A549 treated with DMSO at 1 μM for 4 hours (cell line): ENCODE results near the gene MORN2. TPM values are rescaled to one million over a fixed set of nuclear protein-coding genes. Genes with fewer than 3 reads are reported as not detected.

Source experiments
- total RNA-seq: library from RNA; stranded (reverse); fragments of 200-300 nt; extraction: Qiagen RNA extraction; gene quantifications from 5 replicates; pipeline ENCODE4 v1.2.3, GENCODE V29; 2022; ENCODE audit warnings: low read depth

Gene MORN2
- total RNA-seq, result 36.8 to 51.2 TPM (median 43.1 TPM) in 5 replicates

DNA sequence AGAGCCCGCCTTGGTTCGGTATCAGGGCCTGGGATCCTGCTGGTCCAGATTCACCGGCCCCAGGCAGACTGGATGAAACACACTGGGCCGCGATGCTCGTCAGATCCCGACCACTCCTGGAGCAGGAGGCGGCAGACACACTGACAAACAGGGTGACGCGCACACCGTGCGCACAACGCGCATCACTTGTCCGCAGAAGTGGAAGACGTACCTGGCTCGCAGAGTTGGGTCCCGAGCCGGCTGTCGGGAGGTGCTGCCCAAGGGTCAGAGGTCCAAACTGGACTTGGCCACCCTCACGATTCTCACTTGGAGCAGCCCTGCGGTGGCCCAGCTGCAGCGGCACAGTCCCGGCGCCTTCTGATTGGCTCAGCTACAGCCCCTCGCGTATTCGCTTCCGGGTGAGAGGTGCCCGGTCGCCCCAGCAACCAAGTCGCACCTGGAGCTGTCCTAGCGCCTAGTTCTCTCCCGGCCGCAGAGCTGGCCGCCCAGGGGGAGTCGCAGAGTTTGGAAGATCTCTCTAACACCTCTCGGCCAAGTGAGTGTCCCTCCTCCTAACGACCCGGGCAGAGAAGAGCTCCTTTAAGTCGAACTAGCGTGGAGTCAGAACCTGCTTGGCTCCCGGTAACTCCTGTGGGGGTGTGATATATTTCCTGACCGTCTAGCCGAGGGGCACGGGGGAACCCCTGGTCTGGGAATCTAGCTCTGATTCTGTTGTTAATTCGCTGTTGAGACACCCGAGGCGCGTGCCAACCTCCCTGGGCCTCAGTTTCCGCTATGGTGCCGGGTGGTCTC is at the start of gene MORN2, which contains the start of gene DHX57:
Gene MORN2 (plus strand): TSS at position 401 of the 792 bp plus-strand sequence.
Gene DHX57 (minus strand): TSS at position 359 of the 792 bp plus-strand sequence. CDS start 7,529 bp downstream, outside the sequence.

DNA sequence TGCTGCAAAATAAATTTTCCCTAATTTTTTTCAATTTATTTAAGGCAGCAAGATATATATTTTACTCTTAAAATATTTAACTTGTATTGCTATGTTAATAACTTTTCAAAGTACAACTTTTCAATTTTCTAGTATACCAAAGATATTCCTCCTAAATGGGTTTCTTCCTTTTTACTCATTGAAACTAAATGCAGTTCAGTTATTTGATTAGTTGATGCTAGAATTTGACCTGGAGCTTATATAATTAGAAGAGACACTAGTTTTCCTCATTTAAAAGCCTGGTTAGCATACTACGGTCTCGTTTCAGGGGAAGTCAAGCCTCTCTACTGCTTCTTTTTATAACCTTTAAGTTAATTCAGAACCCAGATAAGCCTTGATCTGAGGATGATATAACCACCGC is 13.8 kb downstream of the MORN2 start, which contains the start of gene ARHGEF33:
Gene ARHGEF33 (plus strand): TSS at position 301 of the 400 bp plus-strand sequence. CDS start 29,573 bp downstream, outside the sequence.

Other genes starting within 250 kb of the MORN2 start
- gene GALM, start 209.9 kb upstream of the MORN2 start, total RNA-seq, result 17.3 to 22.7 TPM (median 19.2 TPM) in 5 replicates
- 316 to 428 TPM (median 347 TPM) in 5 replicates for gene SRSF7, start 124.6 kb upstream of the MORN2 start, total RNA-seq
- gene GEMIN6, start 97.8 kb upstream of the MORN2 start, total RNA-seq, result 35.7 to 45.6 TPM (median 44.3 TPM) in 5 replicates
- gene DHX57, start within 50 bp of the MORN2 start, total RNA-seq, result 20.1 to 22.4 TPM (median 21.4 TPM) in 5 replicates
- gene ARHGEF33, start 13.9 kb downstream of the MORN2 start, total RNA-seq, result 0.04 to 0.13 TPM (median 0.08 TPM) in 4 of 5 replicates, not detected in the other
- gene SOS1, start 245.1 kb downstream of the MORN2 start, total RNA-seq, result 10.3 to 19.2 TPM (median 18.1 TPM) in 5 replicates